ENCODE measurements around the gene NID2.
A peak's percentile ranks its signal among the peaks of the same experiment; 100 is the strongest.

NID2 gene, protein sequence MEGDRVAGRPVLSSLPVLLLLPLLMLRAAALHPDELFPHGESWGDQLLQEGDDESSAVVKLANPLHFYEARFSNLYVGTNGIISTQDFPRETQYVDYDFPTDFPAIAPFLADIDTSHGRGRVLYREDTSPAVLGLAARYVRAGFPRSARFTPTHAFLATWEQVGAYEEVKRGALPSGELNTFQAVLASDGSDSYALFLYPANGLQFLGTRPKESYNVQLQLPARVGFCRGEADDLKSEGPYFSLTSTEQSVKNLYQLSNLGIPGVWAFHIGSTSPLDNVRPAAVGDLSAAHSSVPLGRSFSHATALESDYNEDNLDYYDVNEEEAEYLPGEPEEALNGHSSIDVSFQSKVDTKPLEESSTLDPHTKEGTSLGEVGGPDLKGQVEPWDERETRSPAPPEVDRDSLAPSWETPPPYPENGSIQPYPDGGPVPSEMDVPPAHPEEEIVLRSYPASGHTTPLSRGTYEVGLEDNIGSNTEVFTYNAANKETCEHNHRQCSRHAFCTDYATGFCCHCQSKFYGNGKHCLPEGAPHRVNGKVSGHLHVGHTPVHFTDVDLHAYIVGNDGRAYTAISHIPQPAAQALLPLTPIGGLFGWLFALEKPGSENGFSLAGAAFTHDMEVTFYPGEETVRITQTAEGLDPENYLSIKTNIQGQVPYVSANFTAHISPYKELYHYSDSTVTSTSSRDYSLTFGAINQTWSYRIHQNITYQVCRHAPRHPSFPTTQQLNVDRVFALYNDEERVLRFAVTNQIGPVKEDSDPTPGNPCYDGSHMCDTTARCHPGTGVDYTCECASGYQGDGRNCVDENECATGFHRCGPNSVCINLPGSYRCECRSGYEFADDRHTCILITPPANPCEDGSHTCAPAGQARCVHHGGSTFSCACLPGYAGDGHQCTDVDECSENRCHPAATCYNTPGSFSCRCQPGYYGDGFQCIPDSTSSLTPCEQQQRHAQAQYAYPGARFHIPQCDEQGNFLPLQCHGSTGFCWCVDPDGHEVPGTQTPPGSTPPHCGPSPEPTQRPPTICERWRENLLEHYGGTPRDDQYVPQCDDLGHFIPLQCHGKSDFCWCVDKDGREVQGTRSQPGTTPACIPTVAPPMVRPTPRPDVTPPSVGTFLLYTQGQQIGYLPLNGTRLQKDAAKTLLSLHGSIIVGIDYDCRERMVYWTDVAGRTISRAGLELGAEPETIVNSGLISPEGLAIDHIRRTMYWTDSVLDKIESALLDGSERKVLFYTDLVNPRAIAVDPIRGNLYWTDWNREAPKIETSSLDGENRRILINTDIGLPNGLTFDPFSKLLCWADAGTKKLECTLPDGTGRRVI (N-terminal part only)

DNA sequence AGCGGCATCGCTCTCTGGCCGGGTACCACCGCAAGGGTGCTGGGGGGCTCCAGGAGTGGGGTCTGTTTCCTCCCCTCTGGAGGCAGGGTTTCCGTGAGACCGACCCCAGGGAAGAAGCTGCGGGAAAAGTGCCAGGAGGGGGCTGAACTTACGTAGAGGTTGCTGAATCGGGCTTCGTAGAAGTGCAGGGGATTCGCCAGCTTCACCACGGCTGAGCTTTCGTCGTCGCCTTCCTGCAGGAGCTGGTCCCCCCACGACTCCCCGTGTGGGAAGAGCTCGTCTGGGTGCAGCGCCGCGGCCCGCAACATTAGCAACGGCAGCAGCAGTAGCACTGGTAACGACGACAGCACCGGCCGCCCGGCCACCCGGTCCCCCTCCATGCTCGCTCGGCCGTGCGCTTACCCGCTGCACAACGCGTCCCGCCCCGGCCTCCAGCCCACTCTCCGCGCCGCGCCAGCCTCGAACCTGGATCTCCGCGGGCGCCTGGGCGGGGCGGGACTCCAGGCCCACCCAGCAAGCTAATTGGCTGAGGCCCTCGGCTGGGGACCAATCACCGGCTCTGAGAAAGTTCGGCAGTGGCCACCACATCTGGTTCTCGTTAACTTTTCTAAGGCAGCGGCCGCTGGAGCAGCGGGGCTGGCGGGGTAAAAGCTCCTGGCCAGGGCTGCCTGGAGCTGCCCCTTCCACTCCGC lies at the start of gene NID2:
Gene NID2, minus strand, starts transcription at position 445 of the 692 bp plus-strand sequence. Its CDS starts 65 bp downstream, at position 380.
- no peaks in the 10 kb centered on the region for H3K9me3 Mint-ChIP-seq (ENCODE audit: low read depth)
- H3K4me1 Mint-ChIP-seq (ENCODE audit: low read depth): peaks cover 28% of the 10 kb centered on the region
- H3K4me3 Mint-ChIP-seq: peak within 1 kb of the TSS; percentile 72
- no peaks in the 10 kb centered on the region for H3K36me3 Mint-ChIP-seq
- H3K27ac Mint-ChIP-seq: no peak within 1 kb of the TSS
- H3K27me3 Mint-ChIP-seq: peaks cover 27% of the 10 kb centered on the region

DNA sequence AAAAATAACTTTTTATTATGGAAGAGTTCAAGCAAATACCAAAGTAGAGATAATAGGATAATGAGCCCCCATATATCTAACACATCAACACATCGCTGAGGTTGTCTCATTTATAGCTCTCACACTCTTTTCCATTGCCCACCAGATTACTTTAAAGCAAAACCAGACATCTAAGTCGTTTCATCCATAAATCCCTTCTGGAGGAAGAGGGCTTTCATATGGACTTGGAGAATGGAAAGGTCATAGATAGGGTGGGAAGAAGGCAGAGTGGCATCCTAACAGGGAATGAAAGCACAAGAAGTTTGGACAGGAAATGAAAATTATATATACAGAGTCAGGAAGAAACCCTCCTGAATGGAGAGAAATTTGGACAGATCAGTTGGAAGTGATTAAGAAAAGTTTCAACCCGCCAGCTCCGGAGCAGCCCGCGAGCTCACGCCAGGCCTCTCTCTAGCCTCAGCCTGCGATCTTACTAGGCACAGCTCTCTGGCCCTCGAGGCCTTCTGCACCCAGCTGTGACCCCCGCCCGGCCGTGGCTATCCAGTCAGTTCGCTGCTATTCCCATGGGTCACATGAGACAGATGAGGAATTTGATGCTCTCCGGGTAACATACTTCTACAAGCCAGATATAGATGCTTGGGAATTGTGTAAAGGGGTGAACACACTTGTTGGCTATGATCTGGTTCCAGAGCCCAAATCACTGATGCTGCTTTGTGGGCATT lies 48.4 kb upstream of the NID2 start:
- H3K27me3 Mint-ChIP-seq: no peaks in the 10 kb centered on the region
- peaks cover 3% of the 10 kb centered on the region for H3K36me3 Mint-ChIP-seq
- no peak overlapping the region for H3K4me3 Mint-ChIP-seq
- H3K27ac Mint-ChIP-seq: no peak overlapping the region
- H3K9me3 Mint-ChIP-seq (ENCODE audit: low read depth): no peaks in the 10 kb centered on the region
- H3K4me1 Mint-ChIP-seq (ENCODE audit: low read depth): no peaks in the 10 kb centered on the region

DNA sequence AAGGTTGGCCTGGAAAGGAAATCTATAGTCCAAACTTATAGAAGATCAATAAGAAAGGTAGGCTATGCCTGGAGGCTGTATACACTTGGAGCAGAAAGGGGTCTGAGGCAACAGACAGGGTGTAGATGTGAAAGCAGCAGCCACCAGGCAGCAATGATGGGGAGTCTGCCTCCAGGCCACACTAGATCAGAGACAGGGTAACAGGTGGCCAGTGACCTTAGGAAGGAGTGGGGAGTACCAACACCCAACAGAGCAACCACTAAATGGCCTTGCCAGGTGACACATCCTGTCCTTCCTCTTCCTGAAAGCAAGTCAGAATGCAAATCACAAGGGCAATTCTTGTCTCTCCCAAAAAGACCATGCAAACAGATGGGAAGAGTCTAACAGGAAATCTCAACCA lies 46.4 kb upstream of the NID2 start:
- Mint-ChIP-seq H3K36me3 (no peaks in the 10 kb centered on the region), H3K27me3 (no peaks in the 10 kb centered on the region), H3K4me3 (no peak overlapping the region), H3K9me3 (ENCODE audit: low read depth) (no peaks in the 10 kb centered on the region), H3K27ac (no peak overlapping the region), H3K4me1 (ENCODE audit: low read depth) (no peaks in the 10 kb centered on the region)

DNA sequence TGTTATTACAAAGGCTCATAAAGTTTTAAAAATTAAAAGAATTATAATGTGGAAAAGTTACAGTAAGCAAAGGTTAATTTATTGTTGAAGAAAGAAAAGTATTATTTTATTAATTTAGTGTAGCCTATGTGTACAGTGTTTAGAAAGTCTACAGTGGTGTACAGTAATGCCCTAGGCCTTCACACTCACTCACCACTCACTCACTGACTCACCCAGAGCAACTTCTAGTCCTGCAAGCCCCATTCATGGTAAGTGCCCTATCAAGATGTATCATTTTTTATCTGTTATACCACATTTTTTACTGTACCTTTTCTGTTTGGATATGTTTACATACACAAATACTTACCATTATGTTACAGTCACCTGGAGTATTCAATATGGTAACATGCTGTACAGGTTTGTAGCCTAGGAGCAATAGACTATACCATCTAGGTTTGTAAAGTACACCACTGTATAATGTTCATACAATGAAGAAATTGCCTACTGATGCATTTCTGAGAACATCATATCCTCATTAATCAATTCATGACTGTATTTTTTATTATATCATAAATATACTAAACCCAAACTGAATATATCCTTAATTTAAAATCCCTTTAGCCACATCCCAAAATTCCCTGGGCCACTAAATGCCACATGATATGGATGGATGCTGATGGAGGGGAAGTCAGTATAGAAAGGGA lies 43.6 kb upstream of the NID2 start:
- no peaks in the 10 kb centered on the region for H3K9me3 Mint-ChIP-seq (ENCODE audit: low read depth)
- H3K27me3 Mint-ChIP-seq: no peaks in the 10 kb centered on the region
- peaks cover 2% of the 10 kb centered on the region for H3K36me3 Mint-ChIP-seq
- H3K27ac Mint-ChIP-seq: no peak overlapping the region
- H3K4me1 Mint-ChIP-seq (ENCODE audit: low read depth): no peaks in the 10 kb centered on the region
- H3K4me3 Mint-ChIP-seq: no peak overlapping the region

DNA sequence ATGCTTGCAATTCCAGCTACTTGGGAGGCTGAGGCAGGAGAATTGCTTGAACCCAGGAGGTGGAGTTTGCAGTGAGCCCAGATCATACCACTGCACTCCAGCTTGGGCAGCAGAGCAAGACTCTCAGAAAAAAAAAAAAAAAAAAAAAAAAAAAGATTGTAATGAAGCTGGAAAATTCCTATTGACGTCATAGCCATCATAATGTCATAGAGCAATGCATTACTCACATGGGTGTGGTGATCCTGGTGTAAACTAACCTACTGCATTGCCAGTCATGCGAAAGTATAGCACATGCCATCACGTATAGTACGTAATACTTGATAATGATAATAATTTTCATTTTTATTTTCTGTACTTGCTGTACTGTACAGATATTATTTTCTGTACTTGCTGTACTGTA lies 42.7 kb upstream of the NID2 start:
- Mint-ChIP-seq H3K27ac (no peak overlapping the region), H3K36me3 (peaks cover 2% of the 10 kb centered on the region), H3K4me3 (no peak overlapping the region), H3K4me1 (ENCODE audit: low read depth) (no peaks in the 10 kb centered on the region), H3K27me3 (no peaks in the 10 kb centered on the region), H3K9me3 (ENCODE audit: low read depth) (no peaks in the 10 kb centered on the region)

DNA sequence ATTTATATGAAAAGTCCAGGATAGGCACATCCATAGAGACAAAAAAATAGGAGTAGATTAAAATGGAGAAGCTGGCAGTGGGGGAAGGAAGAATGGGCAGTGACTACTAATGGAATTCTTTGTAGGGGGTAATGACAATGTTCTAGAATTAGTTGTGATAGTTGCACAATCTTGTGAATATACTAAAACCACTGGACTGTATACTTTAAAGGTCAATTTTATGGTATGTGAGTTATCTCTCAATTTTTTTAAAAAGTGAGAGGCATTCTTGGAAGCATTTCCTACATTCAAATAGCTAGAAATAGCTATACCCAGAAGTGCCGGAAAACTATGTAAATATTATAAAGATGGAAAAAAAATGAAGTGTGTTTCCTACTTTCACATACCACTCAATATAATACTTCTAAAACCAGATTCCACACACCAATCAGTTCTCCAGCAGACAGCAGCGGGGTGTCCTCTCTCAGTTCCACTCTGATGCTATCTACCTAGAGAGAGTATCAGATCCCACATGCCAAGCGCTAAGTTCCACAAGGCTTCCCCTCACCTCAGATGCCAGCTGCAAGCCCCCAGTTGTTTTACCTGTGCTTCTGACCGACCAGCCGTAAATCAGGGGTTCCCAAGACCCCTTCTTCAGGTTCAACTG lies 41.7 kb upstream of the NID2 start:
- Mint-ChIP-seq H3K4me3 (no peak overlapping the region), H3K4me1 (ENCODE audit: low read depth) (no peaks in the 10 kb centered on the region), H3K9me3 (ENCODE audit: low read depth) (no peaks in the 10 kb centered on the region), H3K27me3 (no peaks in the 10 kb centered on the region), H3K27ac (no peak overlapping the region), H3K36me3 (peaks cover 2% of the 10 kb centered on the region)

DNA sequence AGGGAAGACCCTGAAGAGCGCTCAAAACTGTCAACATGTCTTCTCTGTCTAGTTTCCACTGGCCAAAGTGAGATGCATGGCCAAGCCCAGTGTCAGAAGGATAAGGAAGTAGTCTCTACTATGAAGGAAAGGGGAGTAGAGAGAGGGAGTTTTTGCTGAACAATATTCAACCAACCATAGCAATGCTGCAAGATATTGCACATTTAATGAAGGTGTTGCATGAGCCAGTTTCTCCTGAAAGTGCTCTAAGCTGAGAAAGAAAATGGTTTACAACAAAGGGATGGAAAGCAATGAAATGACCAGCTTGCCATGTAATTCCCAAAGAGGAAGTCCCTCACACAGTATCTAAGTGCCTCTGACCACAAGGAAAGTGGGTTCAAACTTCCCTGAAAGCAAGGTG lies 40.0 kb upstream of the NID2 start:
- Mint-ChIP-seq H3K4me3 (no peak overlapping the region), H3K27me3 (no peaks in the 10 kb centered on the region), H3K36me3 (peaks cover 2% of the 10 kb centered on the region)

DNA sequence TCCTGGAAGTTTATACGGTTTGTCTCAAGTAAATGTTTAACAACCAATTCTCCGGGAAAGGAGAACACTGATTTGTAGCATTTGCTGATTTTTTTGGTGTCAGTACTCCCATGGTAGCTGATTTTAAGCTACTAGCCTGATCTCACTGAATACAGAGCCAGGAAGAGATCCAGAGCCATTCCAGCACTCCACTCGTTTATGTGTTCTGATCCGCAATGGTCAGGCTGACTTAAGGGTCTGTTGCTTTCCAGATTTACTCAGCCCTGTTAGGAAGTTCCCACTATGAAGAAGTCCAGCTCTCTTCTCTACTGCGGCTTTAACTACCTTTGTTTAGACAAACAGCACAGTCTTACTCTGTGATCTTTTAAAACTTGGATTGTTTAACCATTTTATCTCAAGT lies 38.0 kb upstream of the NID2 start:
- Mint-ChIP-seq H3K27ac (no peak overlapping the region), H3K4me3 (no peak overlapping the region), H3K27me3 (no peaks in the 10 kb centered on the region), H3K36me3 (peaks cover 2% of the 10 kb centered on the region), H3K9me3 (ENCODE audit: low read depth) (no peaks in the 10 kb centered on the region), H3K4me1 (ENCODE audit: low read depth) (no peaks in the 10 kb centered on the region)

More for the DNA sequence above, 40.0 kb upstream of the NID2 start:
- Mint-ChIP-seq H3K4me1 (ENCODE audit: low read depth) (no peaks in the 10 kb centered on the region), H3K27ac (no peak overlapping the region), H3K9me3 (ENCODE audit: low read depth) (no peaks in the 10 kb centered on the region)

DNA sequence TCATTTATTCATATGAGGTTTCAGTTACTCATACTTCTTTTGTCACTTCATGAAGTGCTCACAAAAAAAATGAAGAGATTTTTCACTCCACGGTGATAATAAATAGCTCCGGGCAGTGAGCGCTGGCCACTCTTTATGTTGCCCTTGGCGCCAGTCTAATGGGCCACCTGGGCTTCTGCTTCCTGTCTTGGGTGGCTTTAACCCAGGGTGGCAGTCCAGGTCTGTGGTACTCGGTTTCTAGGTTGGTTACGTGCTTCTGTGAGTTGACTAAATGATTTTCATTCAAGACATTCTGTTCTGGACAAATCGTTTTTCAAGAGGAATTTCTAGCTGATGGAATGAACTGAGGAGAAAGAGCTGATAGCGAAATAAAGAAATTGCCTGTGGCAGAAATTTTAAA lies 34.6 kb upstream of the NID2 start:
- no peaks in the 10 kb centered on the region for H3K27me3 Mint-ChIP-seq
- H3K9me3 Mint-ChIP-seq (ENCODE audit: low read depth): no peaks in the 10 kb centered on the region
- no peak overlapping the region for H3K27ac Mint-ChIP-seq
- no peaks in the 10 kb centered on the region for H3K4me1 Mint-ChIP-seq (ENCODE audit: low read depth)
- no peak overlapping the region for H3K4me3 Mint-ChIP-seq
- peaks cover 2% of the 10 kb centered on the region for H3K36me3 Mint-ChIP-seq

DNA sequence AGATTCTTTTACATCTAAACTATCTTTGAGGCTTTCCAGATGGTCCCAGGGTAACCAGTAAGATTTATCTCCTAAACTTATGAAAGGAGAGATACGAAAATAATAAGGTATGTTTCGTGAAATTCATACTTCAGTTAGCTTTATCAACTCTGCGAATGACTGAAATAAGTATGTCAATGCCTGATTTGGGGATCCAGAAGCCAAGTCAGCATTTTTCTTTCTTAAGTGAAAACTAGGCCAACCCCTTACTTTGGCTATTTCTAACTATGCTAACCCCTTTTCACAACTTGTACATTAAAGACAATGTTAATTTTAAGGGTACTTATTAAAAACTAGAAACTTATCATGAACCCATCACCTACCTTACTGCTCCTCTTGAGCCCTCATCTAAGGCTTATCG lies 26.9 kb upstream of the NID2 start:
- Mint-ChIP-seq H3K36me3 (no peaks in the 10 kb centered on the region), H3K4me3 (no peak overlapping the region), H3K27ac (no peak overlapping the region), H3K27me3 (no peaks in the 10 kb centered on the region), H3K9me3 (ENCODE audit: low read depth) (no peaks in the 10 kb centered on the region), H3K4me1 (ENCODE audit: low read depth) (no peaks in the 10 kb centered on the region)

DNA sequence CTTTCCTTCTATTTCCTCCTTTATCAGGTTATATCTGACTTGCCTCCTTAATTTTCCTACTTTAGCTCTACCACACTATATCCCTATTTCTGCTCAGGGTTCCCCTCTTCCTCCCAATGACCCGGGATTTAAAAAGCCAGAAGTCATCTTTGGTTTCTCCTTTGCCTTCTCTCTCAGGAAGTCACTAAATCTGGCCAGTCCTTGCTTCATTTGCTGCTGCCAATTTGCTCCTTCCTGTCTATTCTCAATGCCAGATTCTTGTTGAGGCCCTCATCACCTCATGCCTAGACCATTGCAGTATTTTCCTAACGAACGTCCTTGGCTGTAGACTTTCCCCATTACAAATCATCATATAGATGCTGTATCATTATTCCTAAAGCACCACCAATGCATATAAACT lies 26.5 kb upstream of the NID2 start:
- no peak overlapping the region for H3K27ac Mint-ChIP-seq
- H3K4me3 Mint-ChIP-seq: no peak overlapping the region
- H3K27me3 Mint-ChIP-seq: no peaks in the 10 kb centered on the region
- H3K36me3 Mint-ChIP-seq: no peaks in the 10 kb centered on the region
- H3K4me1 Mint-ChIP-seq (ENCODE audit: low read depth): no peaks in the 10 kb centered on the region
- no peaks in the 10 kb centered on the region for H3K9me3 Mint-ChIP-seq (ENCODE audit: low read depth)

DNA sequence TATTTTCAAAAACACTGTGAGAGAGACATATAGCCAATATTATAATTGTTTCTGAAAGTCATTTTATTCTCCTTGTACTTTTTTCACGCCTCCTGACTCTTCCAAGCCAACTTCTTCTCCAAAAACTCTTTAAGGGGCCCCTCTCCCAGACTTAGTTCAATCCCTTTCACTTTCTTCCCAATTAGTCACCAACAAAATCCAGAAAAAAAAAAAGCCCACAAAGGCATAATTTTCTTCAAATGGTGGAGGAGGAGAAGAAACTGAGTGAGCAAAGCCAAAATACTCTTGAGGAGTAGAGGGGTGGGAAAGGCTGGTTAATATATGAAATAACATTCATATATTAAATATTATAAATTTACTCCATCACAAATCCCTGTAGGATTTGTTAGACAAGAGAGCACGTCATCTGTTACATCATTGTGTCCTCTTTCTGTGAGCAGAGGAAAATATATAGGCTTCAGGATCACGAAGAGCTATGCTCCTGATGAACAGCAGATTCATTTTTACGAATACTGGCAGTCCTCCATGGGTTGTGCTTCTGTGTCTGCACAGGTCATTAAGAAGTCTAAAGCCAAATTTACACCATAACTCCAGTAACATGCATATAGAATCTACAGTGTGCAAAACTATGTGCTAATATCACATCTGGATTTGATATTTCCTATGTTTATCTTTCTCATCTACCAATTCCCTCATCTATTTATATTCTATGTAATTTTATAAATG lies 25.9 kb upstream of the NID2 start:
- H3K4me3 Mint-ChIP-seq: no peak overlapping the region
- no peaks in the 10 kb centered on the region for H3K4me1 Mint-ChIP-seq (ENCODE audit: low read depth)
- H3K27me3 Mint-ChIP-seq: no peaks in the 10 kb centered on the region
- no peaks in the 10 kb centered on the region for H3K9me3 Mint-ChIP-seq (ENCODE audit: low read depth)
- H3K36me3 Mint-ChIP-seq: no peaks in the 10 kb centered on the region
- H3K27ac Mint-ChIP-seq: no peak overlapping the region

Data from activated naive CD8-positive, alpha-beta T cell (primary cell).